IPS-NIHi11 (cell line): Measurements from ENCODE around the gene RASGRP2.
"Not testable (repeated sequence)": the region's sequence is repeated elsewhere in the genome, so short reads cannot be mapped to it uniquely, and the experiment has no call there.

ENCODE experiments used
- DNase-seq: peaks from one replicate; pipeline ENCODE4 v3.0.0; 2012; ENCODE audit warnings: mixed read lengths, low spot score

RASGRP2 gene

DNA sequence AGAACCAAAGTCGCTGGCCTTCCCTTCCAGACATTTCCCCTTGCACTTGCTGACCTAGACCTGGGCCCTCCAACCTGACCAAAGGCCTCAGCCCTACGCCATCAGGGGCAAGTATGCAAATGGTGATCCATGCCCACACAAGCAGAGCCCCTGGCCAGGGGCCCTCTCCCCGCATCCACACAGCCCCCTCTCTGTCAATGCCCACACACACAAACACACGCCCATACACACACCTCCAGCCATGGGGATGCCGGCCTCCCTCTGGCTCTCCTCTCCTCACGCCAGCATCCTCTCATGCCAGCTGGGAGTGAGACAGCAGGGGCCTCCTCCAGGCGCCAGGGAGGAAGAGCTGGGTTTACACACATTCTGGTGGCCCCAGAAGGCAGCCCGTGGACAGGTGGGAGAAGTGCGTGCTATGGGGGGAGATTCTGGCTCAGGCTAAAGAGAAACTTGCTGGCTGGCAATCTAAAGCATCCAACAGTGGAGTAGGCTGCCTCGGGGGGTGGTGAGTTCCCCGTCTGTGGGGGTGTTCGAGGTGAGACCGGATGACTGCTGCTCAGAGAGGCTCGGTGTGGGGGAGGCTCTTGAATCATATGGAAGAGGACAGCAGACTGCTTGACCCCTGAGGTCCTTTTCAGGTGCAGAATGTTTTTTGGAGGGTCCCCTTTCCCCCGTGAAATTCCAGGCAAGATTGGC lies 25.7 kb downstream of the RASGRP2 start:
- no peak for DNase-seq

DNA sequence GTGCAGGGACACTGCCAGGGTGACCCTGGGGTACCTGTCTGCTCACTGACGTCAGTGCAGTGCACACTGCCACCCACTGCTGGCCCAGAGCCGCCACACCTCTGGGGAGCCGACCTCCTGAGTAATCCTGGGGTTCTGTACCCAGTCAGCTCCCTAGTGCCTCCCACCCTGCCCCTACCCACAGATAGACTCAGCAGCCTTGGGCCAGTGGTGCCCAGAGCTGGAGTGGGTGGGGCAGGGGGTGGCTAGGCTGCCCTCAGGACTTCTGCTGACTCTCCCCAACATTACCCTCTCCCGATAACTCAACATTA lies 26.7 kb downstream of the RASGRP2 start:
- DNase-seq = no peak

GRCh38 chr11:64716473-64717267 lies 27.3 kb downstream of the RASGRP2 start:
- no peak for DNase-seq

GRCh38 chr11:64715756-64716472 lies 28.0 kb downstream of the RASGRP2 start:
- DNase-seq = no peak

- DNase-seq = no peak
Observed at GRCh38 chr11:64715110-64715509, 28.8 kb downstream of the RASGRP2 start.

DNA sequence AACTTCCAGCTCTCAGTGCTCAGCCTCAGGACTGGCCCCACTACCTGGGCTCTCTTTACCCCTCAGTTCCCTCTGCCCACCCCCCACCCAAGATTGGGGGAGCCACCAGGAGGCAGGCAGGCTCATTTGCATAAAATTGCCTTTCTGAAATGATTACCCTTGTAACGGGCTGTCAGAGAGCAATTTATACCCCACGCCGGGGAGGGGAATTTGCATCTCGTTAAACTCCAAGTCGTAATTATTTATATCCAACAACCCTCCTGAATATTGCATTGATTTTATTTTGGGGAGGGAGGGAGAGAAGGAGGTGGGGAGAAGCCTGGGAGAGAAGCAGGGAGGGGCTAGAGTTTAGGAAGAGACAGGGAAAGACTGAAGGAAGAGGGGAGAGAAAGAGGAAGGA lies 29.3 kb downstream of the RASGRP2 start:
- no peak for DNase-seq

- peak; percentile 77 for DNase-seq
Observed at GRCh38 chr11:64713781-64714363, 30.1 kb downstream of the RASGRP2 start.

DNA sequence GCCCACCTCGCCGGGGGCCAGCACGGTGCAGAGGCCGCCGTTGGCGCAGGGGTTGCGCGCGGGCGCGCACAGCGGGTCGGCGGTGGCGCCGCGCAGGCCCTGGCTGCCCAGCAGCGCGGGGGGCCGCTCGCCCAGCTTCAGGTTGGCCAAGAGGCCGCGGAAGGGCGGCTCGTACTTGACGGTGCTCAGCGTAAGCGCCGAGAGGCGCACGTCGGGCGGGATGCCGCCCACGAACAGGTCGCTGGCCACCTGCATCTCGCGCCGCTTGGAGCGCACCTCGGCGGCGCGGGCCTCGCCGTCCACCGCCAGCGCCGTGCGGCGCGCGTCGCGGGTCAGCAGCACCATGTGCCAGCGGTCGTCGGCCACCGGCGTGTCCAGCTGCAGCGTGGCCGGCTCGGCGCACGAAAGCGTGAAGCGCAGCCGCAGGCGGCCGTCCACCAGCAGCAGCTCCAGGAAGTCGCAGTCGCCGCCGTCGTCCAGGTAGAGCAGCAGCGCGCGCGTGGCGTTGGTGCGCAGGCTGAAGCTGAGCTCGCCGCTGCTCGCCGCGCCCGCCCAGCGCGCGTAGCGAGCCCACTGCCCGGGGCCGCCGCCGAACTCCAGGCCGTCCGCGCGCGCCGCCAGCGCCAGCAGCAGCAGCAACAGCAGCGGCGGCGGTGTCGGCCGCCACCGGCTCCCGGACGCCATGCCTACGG lies 30.8 kb downstream of the RASGRP2 start:
- peak; percentile 70 for DNase-seq

DNA sequence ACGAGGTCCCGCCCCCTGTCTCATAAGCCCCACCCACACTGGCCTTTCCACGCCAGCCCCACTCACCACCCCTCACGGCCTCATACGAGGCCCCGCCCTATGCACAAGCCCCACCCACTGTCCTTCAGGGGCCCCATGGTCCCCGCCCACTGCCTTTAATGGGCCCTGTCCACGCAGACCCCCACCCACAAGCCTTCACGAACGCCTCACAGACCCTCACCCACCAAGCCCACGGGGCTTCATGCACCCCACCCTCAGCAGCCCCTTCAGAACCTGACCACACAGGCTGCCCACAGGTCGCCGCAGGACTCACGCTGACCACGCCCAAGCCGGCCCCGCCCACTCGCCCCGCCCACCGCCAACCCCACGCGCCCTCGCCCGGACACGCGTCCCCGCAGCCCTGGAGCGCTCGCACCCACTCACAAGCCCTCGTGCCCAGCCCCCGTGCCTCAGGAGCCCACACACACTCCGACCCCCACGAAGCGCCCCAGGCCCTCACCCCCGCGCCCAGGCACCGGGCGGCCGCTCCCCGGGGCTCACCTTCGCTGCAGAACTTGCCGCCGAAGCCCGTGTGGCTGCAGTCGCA lies 31.4 kb downstream of the RASGRP2 start:
- no peak for DNase-seq

DNA sequence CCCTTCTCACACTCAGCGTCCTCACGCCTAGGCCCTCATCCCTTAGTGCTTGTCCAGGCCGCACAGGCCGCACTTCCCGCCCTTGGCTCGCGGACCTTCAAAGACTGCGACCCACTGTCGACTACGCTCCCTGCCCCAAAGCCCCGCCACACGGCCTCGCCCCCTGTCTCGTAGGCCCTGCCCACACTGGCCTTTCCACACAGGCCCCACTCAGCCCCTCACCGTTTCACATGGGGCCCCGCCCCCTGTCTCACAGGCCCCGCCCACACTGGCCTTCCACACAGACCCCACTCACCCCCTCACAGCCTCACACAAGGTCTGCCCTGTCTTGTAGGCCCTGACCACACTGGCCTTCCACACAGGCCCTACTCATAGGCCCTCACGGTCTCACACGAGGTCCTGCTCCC lies 32.0 kb downstream of the RASGRP2 start:
- no peak for DNase-seq

GRCh38 chr11:64711138-64711955 lies 32.6 kb downstream of the RASGRP2 start:
- peak; percentile 83 for DNase-seq

DNA sequence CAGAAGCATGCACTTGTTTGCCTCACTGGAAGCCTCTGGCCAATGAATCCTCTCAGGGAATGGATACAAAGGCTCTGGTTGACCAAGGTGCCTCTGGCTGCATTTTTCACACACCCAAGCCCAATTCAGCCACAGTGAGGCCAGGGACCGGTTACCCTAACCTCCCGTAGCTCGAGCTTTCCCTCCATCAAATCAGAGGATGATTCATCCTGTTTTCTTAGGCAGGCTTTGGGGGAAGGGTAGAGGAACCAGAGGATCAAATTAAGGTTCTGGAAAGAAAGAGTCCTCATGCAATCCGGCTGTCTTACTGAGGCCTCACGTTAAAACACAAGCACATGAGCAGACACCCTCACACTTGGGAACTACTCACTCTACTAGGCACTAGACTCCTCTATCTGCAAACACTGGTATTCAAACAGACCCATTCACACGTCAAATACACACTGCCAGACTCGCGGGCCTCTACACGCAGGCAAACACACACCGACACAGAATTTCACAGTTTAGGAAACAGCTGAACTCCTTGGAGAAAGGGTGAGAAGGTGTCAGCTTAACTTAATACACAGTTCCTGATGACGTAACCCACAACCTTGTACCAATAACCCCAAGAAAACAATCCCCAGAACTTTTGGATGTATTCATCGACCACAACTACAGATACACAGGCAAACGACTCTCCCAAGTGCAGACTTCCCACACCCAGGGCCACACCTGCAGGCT lies 33.4 kb downstream of the RASGRP2 start:
- DNase-seq = no peak

- DNase-seq = no peak
Observed at GRCh38 chr11:64705501-64705900, 38.4 kb downstream of the RASGRP2 start.

DNA sequence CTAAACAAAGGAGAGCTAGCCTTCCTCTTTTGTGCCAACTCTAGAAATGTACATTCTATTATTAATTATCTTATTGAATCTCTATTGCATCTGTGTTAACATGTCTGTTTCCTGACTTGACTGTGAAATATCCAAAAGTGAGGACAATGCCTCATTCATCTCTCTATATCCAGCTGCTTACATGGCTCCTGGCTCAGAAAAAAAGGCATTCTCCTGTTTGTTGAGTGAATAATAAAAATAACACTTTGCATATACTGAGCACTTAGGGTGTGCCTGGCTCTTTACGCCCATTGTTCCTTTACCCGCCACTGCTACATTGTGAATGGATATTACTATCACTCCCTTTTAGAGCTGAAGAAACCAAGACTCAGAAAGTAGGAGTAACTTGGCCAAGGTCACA lies 40.9 kb downstream of the RASGRP2 start:
- DNase-seq = no peak

DNA sequence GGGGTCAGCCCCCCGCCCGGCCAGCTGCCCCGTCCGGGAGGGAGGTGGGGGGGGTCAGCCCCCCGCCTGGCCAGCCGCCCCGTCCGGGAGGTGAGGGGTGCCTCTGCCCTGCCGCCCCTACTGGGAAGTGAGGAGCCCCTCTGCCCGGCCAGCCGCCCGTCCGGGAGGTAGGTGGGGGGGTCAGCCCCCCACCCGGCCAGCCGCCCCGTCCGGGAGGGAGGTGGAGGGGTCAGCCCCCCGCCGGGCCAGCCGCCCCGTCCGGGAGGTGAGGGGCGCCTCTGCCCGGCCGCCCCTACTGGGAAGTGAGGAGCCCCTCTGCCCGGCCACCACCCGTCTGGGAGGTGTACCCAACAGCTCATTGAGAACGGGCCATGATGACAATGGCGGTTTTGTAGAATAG lies 42.0 kb downstream of the RASGRP2 start:
- DNase-seq = not testable (repeated sequence)

- DNase-seq = no peak
Observed at GRCh38 chr11:64698427-64698826, 45.5 kb downstream of the RASGRP2 start.

DNA sequence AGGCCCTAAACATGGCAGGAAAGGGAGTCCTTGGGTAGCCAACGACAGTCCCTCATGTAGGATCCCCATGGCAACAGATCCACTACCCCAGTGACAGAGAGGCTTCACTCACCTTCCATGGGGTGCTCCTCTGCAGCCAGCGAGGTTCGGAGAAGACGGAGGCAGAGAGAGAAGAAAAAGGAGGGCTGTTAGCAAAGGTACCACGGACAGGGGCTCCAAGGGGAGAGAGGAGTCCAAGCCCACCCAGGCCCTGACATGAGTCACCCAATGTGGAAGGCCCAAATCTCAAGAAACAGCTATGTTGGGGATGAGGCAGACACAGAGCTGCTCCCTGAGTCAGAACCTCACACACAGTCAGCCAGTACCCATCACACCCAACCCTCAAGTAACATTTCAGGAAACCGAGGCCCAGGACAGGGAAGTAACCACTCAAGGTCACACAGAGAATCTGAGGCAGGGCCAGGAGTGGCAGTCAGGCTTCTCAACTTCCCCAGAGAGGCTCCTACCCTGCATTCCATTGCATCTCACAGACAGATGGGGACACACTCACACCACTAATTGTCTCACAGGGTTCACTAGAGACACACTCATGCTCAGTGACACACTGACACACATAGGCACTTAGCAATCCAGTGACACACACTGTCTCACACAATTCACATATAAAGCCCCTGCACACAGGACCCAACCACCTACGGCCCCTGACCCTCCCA lies 46.1 kb downstream of the RASGRP2 start:
- DNase-seq = no peak

- DNase-seq = no peak
Observed at GRCh38 chr11:64696045-64696444, 47.9 kb downstream of the RASGRP2 start.

DNA sequence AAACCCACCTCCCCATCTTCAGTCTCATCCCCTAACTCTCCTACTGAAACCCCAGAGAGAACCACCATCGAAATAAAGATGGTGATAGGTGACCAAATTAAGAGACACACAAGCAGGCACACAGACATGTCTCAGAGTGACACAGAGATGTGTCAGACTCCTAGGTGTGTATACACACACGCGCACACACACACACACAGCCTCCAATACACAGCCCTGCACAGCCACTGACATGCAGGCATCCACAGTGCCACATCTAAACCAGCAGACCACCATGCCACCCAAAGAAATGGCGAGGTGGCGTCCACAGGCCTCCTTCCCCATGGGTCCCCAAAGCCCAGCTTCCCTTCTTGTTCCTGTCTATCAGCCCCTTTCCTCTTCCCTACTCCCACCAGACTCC lies 48.4 kb downstream of the RASGRP2 start:
- DNase-seq = no peak
